GDM1 (cell line): ENCODE results near the gene FTSJ1.
"Not testable (repeated sequence)": the region's sequence is repeated elsewhere in the genome, so short reads cannot be mapped to it uniquely, and the experiment has no call there.

Experiments used
- DNase-seq: peaks from one replicate; lab custom pipeline; 2025; lab: John Stamatoyannopoulos, UW

FTSJ1 gene

DNA sequence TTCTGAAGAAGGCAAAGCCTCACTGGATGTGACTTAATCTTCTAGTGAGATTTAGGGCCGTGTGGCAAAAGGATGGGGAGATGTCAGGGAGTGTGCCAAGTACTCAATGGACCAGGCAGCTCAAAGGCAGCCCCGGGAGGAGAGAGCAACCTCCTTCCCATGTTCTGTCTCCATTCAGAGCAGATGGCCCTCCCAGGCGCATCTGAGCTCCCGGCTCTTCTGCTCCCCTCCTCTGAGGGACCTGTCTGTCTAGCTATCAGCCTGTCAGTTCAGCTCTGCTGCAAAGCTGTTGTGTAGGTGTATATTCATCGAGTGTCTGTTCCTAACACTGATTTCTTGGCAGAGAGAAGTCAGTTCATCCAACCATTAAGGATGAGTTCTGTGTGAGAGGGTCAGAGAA lies 21.9 kb downstream of the FTSJ1 start:
- no peak for DNase-seq

DNA sequence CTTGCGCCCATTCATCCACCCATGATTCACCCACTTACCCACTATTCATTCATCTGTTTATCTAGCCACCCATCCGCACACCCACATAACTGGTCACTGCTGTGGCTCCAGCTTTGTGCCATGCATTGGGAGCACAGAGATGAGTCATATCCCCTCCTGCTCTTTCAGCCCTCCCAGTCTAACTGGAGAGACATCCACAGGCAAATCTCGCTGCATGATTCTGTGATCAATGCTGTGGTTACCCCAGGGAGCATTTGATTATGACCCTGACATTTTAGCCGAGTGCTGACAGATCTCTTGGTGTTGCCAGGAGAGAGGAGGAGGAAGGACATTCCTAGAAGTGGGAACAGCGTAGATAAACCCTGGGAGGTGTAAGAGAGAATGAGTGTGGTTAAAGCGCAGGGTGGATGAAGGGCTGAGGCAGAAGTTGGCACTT lies 22.4 kb downstream of the FTSJ1 start:
- no peak for DNase-seq

DNA sequence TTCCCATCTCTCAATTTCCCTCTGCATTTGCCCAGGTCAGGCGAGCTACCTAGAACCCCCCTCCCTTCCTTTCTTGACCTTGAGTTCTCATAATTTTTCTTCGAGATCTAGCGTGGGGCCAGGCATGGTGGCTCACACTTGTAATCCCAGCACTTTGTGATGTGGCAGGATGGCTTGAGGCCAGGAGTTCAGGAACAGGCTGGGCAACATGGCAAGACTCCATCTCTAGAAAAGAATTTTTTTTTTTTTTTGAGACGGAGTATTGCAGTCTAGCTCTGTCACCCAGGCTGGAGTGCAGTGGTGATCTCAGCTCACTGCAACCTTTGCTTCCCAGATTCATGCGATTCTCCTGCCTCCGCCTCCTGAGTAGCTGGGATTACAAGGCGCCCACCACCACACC lies 28.3 kb downstream of the FTSJ1 start:
- no peak for DNase-seq

DNA sequence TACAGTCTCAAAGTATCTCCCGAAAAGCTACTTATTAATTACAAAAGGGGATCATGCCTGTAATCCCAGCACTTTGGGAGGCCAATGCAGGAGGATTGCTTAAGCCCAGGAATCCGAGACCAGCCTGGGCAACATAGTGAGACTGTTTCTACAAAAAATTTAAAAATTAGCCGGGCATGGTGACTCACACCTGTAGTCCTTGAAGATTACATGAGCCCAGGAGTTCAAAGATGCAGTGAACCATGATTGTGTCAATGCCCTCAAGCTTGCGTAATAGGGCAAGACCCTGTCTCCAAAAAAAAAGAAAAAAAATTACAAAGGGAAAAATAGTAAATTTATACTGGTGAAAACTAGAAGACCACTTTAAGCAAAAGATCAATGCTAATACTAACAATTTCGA lies 29.5 kb downstream of the FTSJ1 start:
- DNase-seq = no peak

DNA sequence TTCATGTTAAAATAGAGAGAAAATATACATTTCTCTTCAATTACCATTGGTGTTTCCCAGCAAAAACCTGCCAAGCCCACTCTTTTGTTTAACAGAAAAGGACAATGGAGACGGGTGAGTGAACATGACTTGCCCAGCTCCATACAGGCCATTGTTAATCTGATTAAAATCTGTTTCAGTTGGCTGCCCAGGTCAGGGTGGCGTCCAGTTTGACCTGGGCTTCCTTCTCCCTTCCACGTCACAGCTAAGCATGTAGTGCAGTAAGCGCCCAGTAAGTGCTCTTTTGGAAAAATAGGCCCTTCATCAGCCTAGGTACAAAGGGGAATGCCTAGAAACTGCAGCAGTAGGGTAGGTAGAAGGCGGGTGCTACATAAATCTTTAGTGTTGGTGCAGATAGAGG lies 31.2 kb downstream of the FTSJ1 start:
- DNase-seq = no peak

DNA sequence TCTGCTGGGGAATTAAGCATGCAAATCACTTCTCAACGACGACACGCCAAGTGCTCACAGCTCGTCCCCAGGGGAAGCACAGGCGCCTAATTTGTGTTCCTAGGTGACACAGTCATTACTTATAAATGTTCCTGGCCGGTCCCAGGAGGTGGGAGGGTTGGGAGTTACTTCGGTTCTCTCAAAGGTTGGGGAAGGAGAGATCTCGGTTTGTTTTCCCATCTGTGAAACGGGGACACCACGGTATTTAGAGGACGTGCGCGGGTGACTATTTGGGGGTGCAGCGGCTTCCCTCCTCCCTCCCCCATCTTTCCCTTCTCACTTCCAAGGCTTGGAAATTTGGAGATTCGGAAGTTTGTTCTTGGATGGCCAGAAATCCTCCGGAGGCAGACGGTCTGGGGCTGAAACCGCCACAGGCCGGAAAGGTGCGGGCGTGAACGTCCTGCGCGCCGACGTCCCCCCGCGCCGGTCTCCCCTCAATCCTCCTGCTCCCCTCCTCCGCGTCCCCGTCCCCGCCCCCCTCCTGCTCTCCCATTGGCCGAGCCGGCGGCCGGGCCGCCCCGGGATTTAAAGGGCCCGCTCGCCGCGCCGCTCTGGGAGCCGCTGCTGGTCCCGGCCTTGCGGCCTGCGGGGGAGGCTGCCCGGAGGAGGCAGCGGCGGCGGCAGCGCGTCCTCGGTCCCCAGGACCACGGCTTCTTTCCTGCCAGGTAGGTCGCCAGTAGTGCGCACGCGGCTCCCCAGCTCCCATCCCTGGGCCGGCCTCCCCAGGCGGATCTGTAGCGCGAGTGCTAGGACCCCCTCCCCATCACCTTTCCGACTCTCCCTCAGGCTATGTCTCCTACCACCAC lies 32.6 kb downstream of the FTSJ1 start, which contains the start of gene PORCN:
TSS of gene PORCN (plus strand) at position 593 of the 845 bp plus-strand sequence. CDS start 829 bp downstream, outside the sequence.
- DNase-seq = peak; percentile 52

DNA sequence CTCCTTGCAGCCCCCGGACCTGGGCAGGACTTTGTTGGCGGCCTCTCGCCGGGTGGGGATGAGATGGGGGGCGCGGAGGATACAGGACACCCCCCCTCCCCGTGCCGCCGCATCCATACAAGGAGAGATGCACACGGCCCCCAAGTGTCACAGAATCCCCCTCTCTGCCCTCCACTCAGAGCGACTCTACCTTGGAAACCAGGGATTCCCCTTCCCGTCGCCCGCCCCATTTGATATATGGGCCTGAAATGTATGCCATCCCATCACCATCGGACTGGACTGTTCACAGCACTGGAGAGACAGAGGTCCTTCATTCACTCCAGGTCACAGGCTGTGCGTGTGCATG lies 33.2 kb downstream of the FTSJ1 start:
- no peak for DNase-seq

DNA sequence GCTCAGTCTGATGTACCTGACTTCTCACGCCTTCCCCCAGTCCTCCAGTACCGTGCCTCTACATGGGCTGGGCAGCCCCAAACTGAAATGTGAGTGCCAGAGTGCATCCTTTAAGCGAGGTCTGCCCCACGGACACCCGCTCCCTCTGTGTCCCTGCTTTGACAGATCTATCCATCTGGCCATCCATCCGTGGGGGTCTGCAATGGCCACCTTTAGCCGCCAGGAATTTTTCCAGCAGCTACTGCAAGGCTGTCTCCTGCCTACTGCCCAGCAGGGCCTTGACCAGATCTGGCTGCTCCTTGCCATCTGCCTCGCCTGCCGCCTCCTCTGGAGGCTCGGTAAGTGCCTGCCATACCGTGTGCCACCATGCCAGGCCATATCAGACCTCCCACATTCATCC lies 33.6 kb downstream of the FTSJ1 start:
- DNase-seq = no peak

DNA sequence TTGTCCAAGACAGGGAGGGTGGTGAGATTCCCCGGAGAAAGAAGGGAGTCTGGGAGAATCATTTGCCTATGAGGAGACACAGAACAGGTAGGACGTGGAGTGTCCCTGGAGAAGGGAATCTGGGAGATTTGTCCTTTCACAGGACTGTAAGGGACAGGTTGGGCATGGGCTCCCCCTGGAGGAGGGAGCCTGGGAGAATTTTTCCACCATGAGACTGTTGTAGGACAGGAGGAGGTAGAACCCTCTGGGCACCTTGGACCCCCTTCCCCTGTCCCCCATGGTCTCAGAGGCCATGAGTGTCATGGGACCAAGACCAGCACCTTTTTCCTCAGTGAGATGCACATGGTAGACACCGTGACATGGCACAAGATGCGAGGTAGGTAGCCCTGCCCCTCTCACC lies 35.6 kb downstream of the FTSJ1 start:
- DNase-seq = no peak

DNA sequence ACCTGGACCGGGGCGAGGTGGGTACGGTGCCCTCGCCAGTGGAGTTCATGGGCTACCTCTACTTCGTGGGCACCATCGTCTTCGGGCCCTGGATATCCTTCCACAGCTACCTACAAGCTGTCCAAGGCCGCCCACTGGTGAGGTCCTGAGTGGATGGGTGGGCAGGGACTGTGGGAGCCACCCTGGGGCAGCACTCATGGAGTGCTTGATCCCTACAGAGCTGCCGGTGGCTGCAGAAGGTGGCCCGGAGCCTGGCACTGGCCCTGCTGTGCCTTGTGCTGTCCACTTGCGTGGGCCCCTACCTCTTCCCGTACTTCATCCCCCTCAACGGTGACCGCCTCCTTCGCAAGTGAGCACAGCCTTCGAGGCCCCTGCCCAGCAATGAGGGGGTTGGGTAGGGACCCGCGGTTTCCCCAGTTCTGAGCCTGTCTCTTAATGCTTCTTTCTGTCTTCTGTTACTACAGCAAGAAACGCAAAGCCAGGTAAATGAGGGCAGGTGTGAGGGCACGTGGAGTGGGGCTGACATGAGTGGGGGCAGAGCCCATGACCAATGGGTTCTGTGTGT lies 36.5 kb downstream of the FTSJ1 start:
- DNase-seq = no peak

DNA sequence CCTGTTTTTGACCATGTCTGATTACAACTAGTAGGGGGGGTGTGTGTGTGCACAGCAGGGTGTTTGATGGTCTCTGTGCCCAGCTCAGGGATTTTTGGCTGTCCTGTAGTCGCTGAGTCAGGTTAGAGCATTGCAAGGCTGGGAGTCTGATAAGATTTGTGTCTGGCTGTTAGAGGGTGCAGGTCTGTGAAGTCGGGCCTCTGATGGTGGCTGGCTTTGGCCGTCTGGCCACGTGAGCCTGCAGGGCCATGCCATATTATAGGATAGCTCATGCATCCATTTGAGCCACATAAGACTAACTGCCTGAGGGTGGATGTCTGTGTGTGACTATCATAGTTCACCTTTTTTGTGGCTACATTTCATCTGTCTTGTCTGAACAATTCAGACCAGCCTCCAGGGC lies 37.7 kb downstream of the FTSJ1 start:
- no peak for DNase-seq

DNA sequence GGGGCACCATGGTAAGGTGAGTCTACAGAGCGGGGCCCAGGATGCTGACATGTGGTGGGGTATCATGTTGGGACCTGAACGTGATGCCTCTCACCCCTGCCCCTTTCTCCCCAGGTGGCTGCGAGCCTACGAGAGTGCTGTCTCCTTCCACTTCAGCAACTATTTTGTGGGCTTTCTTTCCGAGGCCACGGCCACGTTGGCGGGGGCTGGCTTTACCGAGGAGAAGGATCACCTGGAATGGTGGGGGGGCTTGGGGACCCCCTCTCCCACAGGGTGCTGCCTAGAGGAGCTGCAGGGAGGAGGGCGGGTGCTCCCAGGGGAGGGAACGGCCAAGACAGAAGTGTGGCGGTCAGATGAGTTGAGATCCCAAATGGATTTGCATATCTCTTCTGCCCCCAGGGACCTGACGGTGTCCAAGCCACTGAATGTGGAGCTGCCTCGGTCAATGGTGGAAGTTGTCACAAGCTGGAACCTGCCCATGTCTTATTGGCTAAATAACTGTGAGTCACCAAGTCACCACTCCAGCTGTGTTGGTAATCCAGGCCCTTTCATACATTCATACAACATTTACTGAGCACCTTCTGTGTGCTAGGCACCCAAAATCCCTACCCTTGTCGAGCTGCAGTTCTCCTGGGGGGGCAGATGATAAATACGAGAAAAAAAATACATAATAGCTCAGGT lies 38.3 kb downstream of the FTSJ1 start:
- DNase-seq = no peak

DNA sequence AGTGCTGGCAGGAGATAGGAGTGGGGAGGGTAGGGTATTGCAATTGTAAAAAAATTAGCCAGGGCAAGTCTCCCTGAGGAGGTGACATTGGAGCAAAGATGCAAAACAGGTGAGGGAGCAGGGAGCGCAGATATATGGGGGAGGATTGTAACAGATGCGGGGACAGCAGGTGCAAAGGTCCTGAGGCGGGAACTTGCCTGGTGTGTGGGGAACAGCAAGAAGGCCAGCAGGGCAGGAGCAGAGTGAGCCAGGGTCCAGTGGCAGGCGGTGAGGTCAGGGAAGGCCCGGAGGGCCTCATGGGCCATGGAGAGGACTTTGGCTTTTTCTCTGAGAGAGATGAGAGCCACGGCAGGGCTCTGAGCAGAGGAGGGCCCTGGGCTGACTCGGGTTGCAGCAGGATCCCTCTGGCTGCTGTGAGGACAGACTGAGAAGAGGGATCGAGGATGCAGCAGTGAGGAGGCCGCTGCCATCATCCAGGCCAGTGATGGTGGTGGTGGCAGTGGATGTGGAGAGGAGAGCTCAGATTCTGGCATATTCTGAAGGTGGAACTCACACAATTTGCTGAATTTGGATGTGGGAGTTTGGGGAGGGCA lies 39.0 kb downstream of the FTSJ1 start:
- no peak for DNase-seq

DNA sequence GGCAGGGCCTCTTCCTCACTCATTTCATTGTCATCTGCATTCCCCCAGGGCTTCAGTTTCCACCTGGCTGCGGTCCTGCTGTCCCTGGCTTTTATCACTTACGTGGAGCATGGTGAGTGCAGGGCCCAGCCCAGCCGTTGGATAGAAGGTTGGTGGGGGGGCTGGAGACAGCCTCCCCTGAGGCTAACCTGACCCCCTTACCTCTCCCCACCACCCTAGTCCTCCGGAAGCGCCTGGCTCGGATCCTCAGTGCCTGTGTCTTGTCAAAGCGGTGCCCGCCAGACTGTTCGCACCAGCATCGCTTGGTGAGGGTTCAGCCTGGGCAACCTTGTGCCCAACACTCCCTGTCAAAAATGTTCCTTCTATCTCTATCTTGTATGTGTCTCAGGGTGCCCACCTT lies 39.8 kb downstream of the FTSJ1 start:
- DNase-seq = no peak

DNA sequence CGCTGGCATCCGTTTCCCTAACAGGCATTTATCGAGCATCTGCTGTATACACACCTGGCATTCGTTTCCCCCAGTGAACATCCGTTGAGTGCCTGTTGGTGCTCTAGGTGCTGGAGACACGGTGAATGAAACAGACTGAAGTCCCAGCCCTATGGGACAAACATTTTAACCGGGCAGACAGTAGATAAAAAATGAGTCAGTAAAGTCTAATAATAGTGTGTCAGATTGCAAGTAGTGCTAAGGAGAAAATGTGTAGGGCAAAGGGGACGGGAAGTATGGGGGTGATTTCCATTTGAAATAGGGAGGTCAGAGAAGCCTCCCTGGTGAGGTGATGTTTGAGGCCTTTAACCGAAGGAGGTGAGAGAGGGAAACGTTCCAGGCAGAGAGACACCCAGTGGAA lies 40.3 kb downstream of the FTSJ1 start:
- DNase-seq = no peak

DNA sequence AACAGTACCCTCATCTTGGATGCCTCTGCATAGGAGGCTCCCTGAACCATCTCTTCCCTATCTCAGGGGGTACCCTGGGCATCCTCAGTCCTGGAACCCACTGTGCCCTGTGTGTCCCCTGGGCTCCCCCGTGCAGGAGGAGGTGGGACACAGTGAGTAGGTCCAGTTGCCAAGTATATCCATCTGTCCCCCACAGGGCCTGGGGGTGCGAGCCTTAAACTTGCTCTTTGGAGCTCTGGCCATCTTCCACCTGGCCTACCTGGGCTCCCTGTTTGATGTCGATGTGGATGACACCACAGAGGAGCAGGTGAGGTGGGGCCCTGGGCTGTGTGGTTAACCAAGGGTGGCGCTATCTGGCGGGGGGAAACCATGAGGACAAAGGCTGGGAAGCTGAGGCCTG lies 41.0 kb downstream of the FTSJ1 start:
- DNase-seq = no peak

DNA sequence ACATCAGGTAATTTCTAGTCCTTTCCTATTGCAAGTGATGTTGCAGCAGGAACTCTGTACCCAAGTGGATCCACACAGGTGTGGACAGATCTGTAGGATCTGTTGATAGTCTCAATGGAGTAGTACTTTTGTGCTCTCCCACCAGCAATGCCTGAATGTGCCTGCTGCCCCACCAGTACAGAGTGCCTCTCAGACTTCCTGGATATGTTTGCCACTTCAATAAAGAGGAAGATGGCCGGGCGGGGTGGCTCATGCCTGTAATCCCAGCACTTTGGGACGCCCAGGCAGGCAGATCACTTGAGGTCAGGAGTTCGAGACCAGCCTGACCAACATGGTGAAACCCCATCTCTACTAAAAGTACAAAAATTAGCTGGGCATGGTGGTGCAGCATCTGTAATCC lies 43.5 kb downstream of the FTSJ1 start:
- DNase-seq = not testable (repeated sequence)

DNA sequence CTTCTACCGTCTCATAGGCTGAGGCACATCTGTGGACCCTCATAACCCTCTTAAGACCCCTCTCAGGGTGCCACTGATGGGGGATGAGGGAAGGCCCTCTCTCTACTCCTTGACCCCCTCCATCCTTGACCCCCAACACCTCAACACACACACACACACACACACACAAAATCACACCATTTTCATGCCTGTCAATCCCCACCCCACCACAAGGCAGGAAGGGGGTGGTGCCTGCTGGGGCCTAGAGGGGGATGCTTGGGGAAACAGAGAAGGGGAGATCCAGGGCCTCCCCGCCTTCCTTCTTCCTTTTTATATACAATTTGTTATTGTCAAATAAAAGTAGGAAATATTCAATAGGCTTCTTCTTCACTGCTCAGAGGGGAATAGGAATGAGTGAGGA lies 44.5 kb downstream of the FTSJ1 start:
- no peak for DNase-seq

DNA sequence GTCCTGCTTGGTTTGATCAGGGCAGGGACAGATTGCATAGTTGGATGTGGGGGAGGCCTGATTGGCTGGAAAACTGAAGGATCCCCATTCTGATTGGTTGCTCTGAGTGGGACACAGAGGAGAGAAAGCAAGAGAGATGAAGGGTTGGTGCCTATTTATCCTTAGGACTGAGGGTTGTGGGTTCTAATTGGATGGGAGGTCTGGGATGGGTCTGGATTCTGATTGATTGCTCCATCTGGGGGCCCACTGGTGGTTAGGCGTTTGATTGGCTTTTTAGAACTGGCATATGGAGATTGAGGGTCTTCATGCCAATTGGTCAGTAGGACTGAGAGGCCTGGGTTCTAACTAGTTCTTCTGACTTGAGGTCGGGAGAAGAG lies 45.0 kb downstream of the FTSJ1 start:
- no peak for DNase-seq

DNA sequence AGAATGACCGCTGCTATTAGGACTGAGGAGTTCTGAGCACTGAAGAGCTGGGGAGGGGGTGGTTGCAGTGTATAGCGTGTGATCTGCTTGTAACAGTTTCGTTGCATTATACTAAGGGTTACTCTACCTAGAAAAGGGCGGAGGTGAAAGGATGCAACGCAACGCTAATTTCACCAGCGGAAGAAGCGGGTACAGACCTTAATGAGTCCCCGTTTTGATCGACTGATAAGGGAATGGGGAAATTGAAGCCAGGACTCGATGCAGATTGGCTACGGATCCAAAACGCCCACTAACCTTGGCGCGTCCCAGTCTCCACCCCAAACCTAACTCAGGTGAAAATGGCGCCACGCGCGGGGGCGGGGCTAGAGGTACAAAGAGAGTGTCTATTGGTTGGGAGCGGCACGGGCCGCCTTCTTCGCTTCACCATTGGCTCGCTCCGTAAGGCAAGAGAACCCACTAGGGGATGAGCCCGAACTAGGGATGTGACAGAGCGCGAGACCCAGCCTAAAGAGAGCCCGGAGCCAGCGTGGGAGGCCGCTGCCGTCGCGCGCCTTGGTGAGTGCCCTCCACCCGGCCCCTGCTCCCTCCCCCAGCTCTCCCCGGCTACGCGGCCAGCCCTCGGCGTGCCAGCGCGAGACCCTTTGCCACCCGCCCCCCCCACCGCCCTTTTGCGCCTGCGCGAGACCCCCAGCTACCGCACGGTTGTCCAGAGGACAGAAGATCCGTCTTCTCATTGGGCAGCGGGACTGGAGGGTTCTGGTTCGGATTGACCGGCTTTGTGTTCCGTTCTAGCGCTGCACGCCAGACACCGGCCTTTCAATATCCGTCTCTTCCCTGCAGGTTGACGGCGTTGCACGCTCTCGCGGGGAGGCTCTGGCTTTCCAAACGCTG lies 45.6 kb downstream of the FTSJ1 start, which contains the start of gene EBP:
TSS of gene EBP (plus strand) at position 456 of the 891 bp plus-strand sequence. CDS start 1,964 bp downstream, outside the sequence.
- DNase-seq = peak; percentile 83

DNA sequence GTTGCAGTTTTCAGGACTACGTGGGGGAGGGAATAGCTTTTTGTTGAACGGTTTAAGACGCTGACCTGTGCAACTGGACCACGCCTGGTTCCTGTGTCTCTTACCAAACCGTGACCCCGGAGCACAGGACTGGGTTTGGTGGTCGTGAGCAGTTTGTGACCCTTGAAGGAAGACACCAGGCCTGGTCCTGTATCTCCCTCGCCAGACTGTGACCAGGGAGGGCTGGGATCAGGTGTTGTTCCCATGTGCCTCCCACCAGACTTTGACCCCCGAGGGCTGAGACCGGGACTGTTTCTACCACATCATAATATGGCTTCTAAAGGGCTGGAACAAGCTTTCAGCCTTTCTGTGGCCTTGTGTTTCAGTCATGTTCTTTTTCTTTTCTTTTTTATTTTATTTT lies 46.3 kb downstream of the FTSJ1 start:
- DNase-seq = no peak

DNA sequence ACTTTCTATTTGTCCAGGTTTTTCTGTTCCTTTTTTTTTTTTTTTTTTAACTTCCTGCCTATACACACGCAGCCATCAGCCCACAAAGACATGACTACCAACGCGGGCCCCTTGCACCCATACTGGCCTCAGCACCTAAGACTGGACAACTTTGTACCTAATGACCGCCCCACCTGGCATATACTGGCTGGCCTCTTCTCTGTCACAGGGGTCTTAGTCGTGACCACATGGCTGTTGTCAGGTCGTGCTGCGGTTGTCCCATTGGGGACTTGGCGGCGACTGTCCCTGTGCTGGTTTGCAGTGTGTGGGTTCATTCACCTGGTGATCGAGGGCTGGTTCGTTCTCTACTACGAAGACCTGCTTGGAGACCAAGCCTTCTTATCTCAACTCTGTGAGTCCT lies 47.7 kb downstream of the FTSJ1 start:
- no peak for DNase-seq
